GM19452 (cell line): ENCODE measurements around the gene CXCL17.
"Not testable (repeated sequence)": the region's sequence is repeated elsewhere in the genome, so short reads cannot be mapped to it uniquely, and the experiment has no call there.

Experiments
- ATAC-seq: cut with Tn5 transposase; IDR thresholded peaks from one replicate; pipeline ENCODE4 v1.9.1; 2021; ENCODE audit not compliant: unreplicated experiment

Gene CXCL17

GRCh38 chr19:42442833-42443232, at the start of gene CXCL17:
Gene CXCL17, minus strand, starts transcription at chr19:42442946. Its CDS starts 114 bp downstream, at chr19:42442832.
- no peak for ATAC-seq

- ATAC-seq: no peak
Measured at GRCh38 chr19:42488783-42489521, 46.2 kb upstream of the CXCL17 start.

GRCh38 chr19:42487798-42488178, 45.0 kb upstream of the CXCL17 start:
- ATAC-seq: no peak

GRCh38 chr19:42487032-42487797, 44.5 kb upstream of the CXCL17 start:
- no peak for ATAC-seq

GRCh38 chr19:42485036-42485435, 42.3 kb upstream of the CXCL17 start:
- ATAC-seq: not testable (repeated sequence)

GRCh38 chr19:42480335-42481095, 37.8 kb upstream of the CXCL17 start:
- ATAC-seq: no peak

GRCh38 chr19:42479736-42480135, 37.0 kb upstream of the CXCL17 start:
- no peak for ATAC-seq

GRCh38 chr19:42478765-42479311, 36.1 kb upstream of the CXCL17 start:
- no peak for ATAC-seq

- ATAC-seq: no peak
Measured at GRCh38 chr19:42477933-42478332, 35.2 kb upstream of the CXCL17 start.

- ATAC-seq: no peak
Measured at GRCh38 chr19:42477117-42477516, 34.4 kb upstream of the CXCL17 start.

- ATAC-seq: no peak
Measured at GRCh38 chr19:42475366-42475765, 32.6 kb upstream of the CXCL17 start.

GRCh38 chr19:42474743-42475142, 32.0 kb upstream of the CXCL17 start:
- ATAC-seq: no peak

GRCh38 chr19:42473686-42474085, 30.9 kb upstream of the CXCL17 start:
- ATAC-seq: no peak

GRCh38 chr19:42472402-42473147, 29.8 kb upstream of the CXCL17 start:
- ATAC-seq: no peak

- ATAC-seq: no peak
Measured at GRCh38 chr19:42471554-42472249, 29.0 kb upstream of the CXCL17 start.

- no peak for ATAC-seq
Measured at GRCh38 chr19:42469311-42470235, 26.8 kb upstream of the CXCL17 start.

GRCh38 chr19:42468273-42468796, 25.6 kb upstream of the CXCL17 start:
- no peak for ATAC-seq

GRCh38 chr19:42467183-42467760, 24.5 kb upstream of the CXCL17 start:
- no peak for ATAC-seq
